SK-N-SH (cell line): ENCODE results near the gene SARS2. TPM values are rescaled to one million over a fixed set of nuclear protein-coding genes. Genes with fewer than 3 reads are reported as not detected.
A peak's percentile ranks its signal among the peaks of the same experiment; 100 is the strongest.

Source experiments
- CTCF ChIA-PET: fragments of 300-600, 350-600 bp; formaldehyde crosslinking; extraction: SDS; loops from one replicate; lab custom pipeline; 2021; lab: Yijun Ruan, JAX
- POLR2A ChIA-PET: fragments of 350-600 bp; sonication (Branson Sonifier 250); formaldehyde crosslinking; extraction: SDS; loops from one replicate; lab custom pipeline; 2020; ENCODE audit warnings: antibody characterized with exemption, inconsistent platforms; lab: Yijun Ruan, JAX
- DNase-seq: peaks from one replicate; pipeline ENCODE4 v3.0.0; 2012
- H2AFZ ChIP-seq: fragments of 200-600 bp; sonication (generic); 2 replicates; pipeline ENCODE4 v1.8.1; 2016; ENCODE audit warnings: antibody characterized with exemption, mild to moderate bottlenecking, low read depth
- H3F3A ChIP-seq: fragments of 200-600 bp; sonication (generic); replicated peaks from 2 replicates; pipeline ENCODE3; 2016; ENCODE audit warnings: antibody characterized with exemption, mild to moderate bottlenecking; ENCODE audit not compliant: insufficient read depth
- H3K27ac ChIP-seq, 2 experiments: fragments of 200-500 bp in 1 of 2; fragments of 200-600 bp in 1 of 2; sonication (Bioruptor generic) in 1 of 2; sonication (generic), shearing (Covaris generic) in 1 of 2; 2 replicates each; pipeline versions ENCODE4 v1.5.1 to v1.6.1; 2014 to 2016; ENCODE audit warnings: low read depth in 2 of 2, inconsistent platforms in 1 of 2, low read length in 1 of 2, mild to moderate bottlenecking in 1 of 2, mixed read lengths in 1 of 2
- H3K27me3 ChIP-seq: fragments of 200-600 bp; sonication (generic), shearing (Covaris generic); 2 replicates; pipeline ENCODE4 v1.6.1; 2016; ENCODE audit warnings: mixed run types; ENCODE audit not compliant: insufficient read depth
- H3K36me3 ChIP-seq, 2 experiments: fragments of 200-500 bp in 1 of 2; fragments of 200-600 bp in 1 of 2; sonication (Bioruptor generic) in 1 of 2; sonication (generic) in 1 of 2; replicated peaks in 1 of 2; 2 replicates each; pipeline versions ENCODE3 to v1.5.1; 2014 to 2016; ENCODE audit warnings: low read length in 1 of 2, mild to moderate bottlenecking in 1 of 2; ENCODE audit not compliant: insufficient read depth in 2 of 2, control insufficient read depth in 1 of 2
- H3K4me1 ChIP-seq, 2 experiments: fragments of 200-500 bp in 1 of 2; fragments of 200-600 bp in 1 of 2; sonication (Bioruptor generic) in 1 of 2; sonication (generic), shearing (Covaris generic) in 1 of 2; 2 replicates each; pipeline versions ENCODE4 v1.5.1 to v1.6.1; 2014 to 2016; ENCODE audit warnings: low read depth in 1 of 2, low read length in 1 of 2, mixed run types in 1 of 2; ENCODE audit not compliant: insufficient read depth in 2 of 2, control insufficient read depth in 1 of 2
- H3K4me2 ChIP-seq: fragments of 200-600 bp; sonication (generic), shearing (Covaris generic); 2 replicates; pipeline ENCODE4 v1.6.1; 2017; ENCODE audit warnings: mixed run types
- H3K4me3 ChIP-seq, 2 experiments: fragments of 200-500 bp in 1 of 2; fragments of 200-600 bp in 1 of 2; sonication (Bioruptor generic) in 1 of 2; sonication (generic), shearing (Covaris generic) in 1 of 2; 2 replicates each; pipeline versions ENCODE4 v1.5.1 to v1.8.1; 2014 to 2016; ENCODE audit warnings: low read depth in 2 of 2, inconsistent platforms in 1 of 2, low read length in 1 of 2, mild to moderate bottlenecking in 1 of 2, mixed read lengths in 1 of 2, moderate library complexity in 1 of 2
- H3K79me2 ChIP-seq: fragments of 200-600 bp; sonication (generic); 2 replicates; pipeline ENCODE4 v1.8.1; 2017; ENCODE audit warnings: mild to moderate bottlenecking; ENCODE audit not compliant: insufficient read depth
- H3K9ac ChIP-seq: fragments of 200-600 bp; sonication (generic); 2 replicates; pipeline ENCODE4 v1.6.1; 2017; ENCODE audit warnings: mixed run types
- H3K9me2 ChIP-seq: fragments of 200-600 bp; sonication (generic); 2 replicates; pipeline ENCODE4 v1.6.1; 2017; ENCODE audit warnings: mixed run types
- H3K9me3 ChIP-seq: fragments of 200-600 bp; sonication (generic); 2 replicates; pipeline ENCODE4 v1.6.1; 2017; ENCODE audit warnings: mixed run types, mild to moderate bottlenecking, moderate library complexity
- H4K20me1 ChIP-seq: fragments of 200-600 bp; sonication (generic); 2 replicates; pipeline ENCODE4 v1.6.1; 2017; ENCODE audit warnings: mild to moderate bottlenecking, mixed run types; ENCODE audit not compliant: insufficient read depth
- CHD2 ChIP-seq: fragments of 150-350 bp; IDR thresholded peaks from 2 replicates; pipeline ENCODE4 v1.6.1; 2018; ENCODE audit warnings: low read length; ENCODE audit not compliant: partially characterized antibody
- ELF1 ChIP-seq: IDR thresholded peaks from 2 replicates; pipeline ENCODE4 v1.4.0; 2012
- EP300 ChIP-seq, 2 experiments: IDR thresholded peaks; 2 replicates each; pipeline versions ENCODE4 v1.4.0 to v1.6.1; 2012; ENCODE audit warnings: borderline replicate concordance in 1 of 2, low read depth in 1 of 2, low read length in 1 of 2
- FOSL2 ChIP-seq: IDR thresholded peaks from 2 replicates; pipeline ENCODE4 v1.4.0; 2012; ENCODE audit warnings: low read depth, mild to moderate bottlenecking, moderate library complexity, borderline replicate concordance
- FOXJ3 ChIP-seq: sonication (generic); formaldehyde crosslinking; IDR thresholded peaks from 2 replicates; pipeline ENCODE4 v1.5.1; 2020; ENCODE audit warnings: mild to moderate bottlenecking, missing genetic modification reagents
- GATA2 ChIP-seq: sonication (generic); formaldehyde crosslinking; IDR thresholded peaks from 2 replicates; pipeline ENCODE4 v1.5.0; 2020; ENCODE audit warnings: mild to moderate bottlenecking, missing genetic modification reagents
- JUND ChIP-seq: IDR thresholded peaks from 2 replicates; pipeline ENCODE4 v1.4.0; 2012
- MAX ChIP-seq: IDR thresholded peaks from 2 replicates; pipeline ENCODE4 v1.4.0; 2012; ENCODE audit warnings: low read depth
- MXI1 ChIP-seq: IDR thresholded peaks from 2 replicates; pipeline ENCODE4 v1.6.1; 2012; ENCODE audit warnings: mild to moderate bottlenecking, low read depth, low read length, improper control_type of control experiment
- NRF1 ChIP-seq: IDR thresholded peaks from 2 replicates; pipeline ENCODE4 v1.6.1; 2012; ENCODE audit warnings: low read depth, mild to moderate bottlenecking, low read length
- PBX3 ChIP-seq: IDR thresholded peaks from 2 replicates; pipeline ENCODE4; 2012
- RAD21 ChIP-seq: IDR thresholded peaks from 2 replicates; pipeline ENCODE4 v1.6.1; 2012; ENCODE audit warnings: mild to moderate bottlenecking, low read length
- SIN3A ChIP-seq: IDR thresholded peaks from 2 replicates; pipeline ENCODE4 v1.6.1; 2012; ENCODE audit warnings: low read depth, mild to moderate bottlenecking, low read length, moderate library complexity, borderline replicate concordance
- SMC3 ChIP-seq: IDR thresholded peaks from 2 replicates; pipeline ENCODE4 v1.6.1; 2012; ENCODE audit warnings: low read depth, low read length, improper control_type of control experiment
- TAF1 ChIP-seq: IDR thresholded peaks from 2 replicates; pipeline ENCODE4 v1.6.1; 2012; ENCODE audit warnings: low read depth, mild to moderate bottlenecking, low read length, moderate library complexity, borderline replicate concordance
- TCF12 ChIP-seq: IDR thresholded peaks from 2 replicates; pipeline ENCODE4 v1.4.0; 2012
- USF2 ChIP-seq: fragments of 150-350 bp; IDR thresholded peaks from 2 replicates; pipeline ENCODE4 v1.6.1; 2017; ENCODE audit warnings: antibody characterized with exemption, low read length, low read depth, borderline replicate concordance
- WGBS: methylation state at CpG from one replicate; pipeline ENCODE4 v1.1.6; 2017; ENCODE audit warnings: low lambda C conversion rate; 5-methylcytosine and 5-hydroxymethylcytosine counted together
- polyA plus RNA-seq, 3 experiments: library from polyadenylated mRNA; depleted of rRNA; stranded (reverse); fragments of >200 nt; gene quantifications; 2 replicates each; pipeline ENCODE4 v1.2.3, GENCODE V29; 2012
- TF ChIP-seq, protein P1 (sequence below): fragments of 200-600 bp; sonication (generic); IDR thresholded peaks from 2 replicates; pipeline ENCODE4 v1.6.1; 2017; ENCODE audit warnings: antibody characterized with exemption, mild to moderate bottlenecking, moderate library complexity

SARS2 gene
- polyA plus RNA-seq, 1 of the 3 experiments (the other 2 are of a cell fraction): 36.5 TPM

DNA sequence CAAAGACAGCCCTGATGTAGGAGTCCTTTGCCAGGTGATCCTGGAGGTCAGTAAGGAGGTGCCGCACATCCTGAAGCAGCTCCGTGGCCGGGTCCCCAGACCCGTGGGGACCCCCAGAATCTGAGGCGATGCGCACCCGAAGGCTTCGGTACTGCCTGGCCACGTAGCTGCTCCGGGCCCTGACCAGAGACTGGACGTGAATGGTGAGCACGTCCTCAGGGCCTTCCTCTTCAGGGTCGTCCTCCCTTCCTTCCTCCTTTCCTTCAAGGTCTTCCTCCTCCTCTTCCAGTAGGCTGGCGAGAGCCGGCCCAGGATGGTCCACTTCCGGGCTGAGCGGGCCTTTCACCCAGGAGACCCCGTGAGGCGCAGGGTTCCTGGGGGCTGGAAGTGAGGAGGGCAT, 60.0 kb downstream of the SARS2 start:
- ChIA-PET CTCF (interaction anchor here (0.5 to 6.3 kb wide), 10 partner anchors 9 to 306 kb away, joined by 3 to 36 read pairs (median 4); partner anchors contain the start of genes MRPS12 and SARS2), POLR2A (no interaction called here)
- H3K79me2 ChIP-seq: no peaks in the 10 kb centered on the region
- no peak overlapping the region for H3K4me2 ChIP-seq
- no peak overlapping the region for H2AFZ ChIP-seq
- TF ChIP-seq USF2 (no peak), ELF1 (no peak), FOSL2 (no peak), MXI1 (no peak), TCF12 (no peak), TAF1 (no peak), SMC3 (no peak), GATA2 (CRISPR knock-in tag) (no peak), FOXJ3 (no peak), PBX3 (no peak), CHD2 (no peak), SIN3A (no peak), JUND (no peak)
- no peaks in the 10 kb centered on the region for H3K27me3 ChIP-seq
- H3K36me3 ChIP-seq: no peaks in the 10 kb centered on the region
- no peaks in the 10 kb centered on the region for H3K9me3 ChIP-seq
- no peaks in the 10 kb centered on the region for H3K9me2 ChIP-seq
- no peaks in the 10 kb centered on the region for H4K20me1 ChIP-seq
- no peak overlapping the region for H3K9ac ChIP-seq
- H3K27ac ChIP-seq: no peak overlapping the region
- no peak overlapping the region for H3K4me3 ChIP-seq
- DNase-seq: no peak
- peaks cover 0 to 15% of the 10 kb centered on the region in 2 experiments; a peak in 1 of 4 replicates for H3K4me1 ChIP-seq
- no peaks in the 10 kb centered on the region for H3F3A ChIP-seq
- WGBS: 91% methylated on average over 12 of the region's 19 CpGs

- Histone ChIP-seq H3K4me1 (peaks cover 0 to 15% of the 10 kb centered on the region in 2 experiments; a peak in 1 of 4 replicates), H3F3A (no peaks in the 10 kb centered on the region), H3K27ac (no peak overlapping the region), H3K9me3 (no peaks in the 10 kb centered on the region)
- DNase-seq: peak; percentile 91
- CTCF ChIA-PET: interaction anchor here (0.7 to 6.3 kb wide), 11 partner anchors 7 to 305 kb away, joined by 3 to 36 read pairs (median 4); partner anchors contain the start of genes MRPS12 and SARS2
- WGBS: 43% methylated on average over 40 of the region's 62 CpGs
- TF ChIP-seq MAX (peak; percentile 66; the same call in 1 of the 2 replicates), SMC3 (peak; percentile 66), ELF1 (no peak), SIN3A (no peak), RAD21 (peak; percentile 55), NRF1 (peak; percentile 41), EP300 (IDR thresholded peaks at IDR 0.05; ENCODE audit: borderline replicate concordance in 1 of 2, low read depth in 1 of 2, low read length in 1 of 2) (no peak), MXI1 (no peak), PBX3 (no peak), TCF12 (no peak)
- TF ChIP-seq, protein P1, sequence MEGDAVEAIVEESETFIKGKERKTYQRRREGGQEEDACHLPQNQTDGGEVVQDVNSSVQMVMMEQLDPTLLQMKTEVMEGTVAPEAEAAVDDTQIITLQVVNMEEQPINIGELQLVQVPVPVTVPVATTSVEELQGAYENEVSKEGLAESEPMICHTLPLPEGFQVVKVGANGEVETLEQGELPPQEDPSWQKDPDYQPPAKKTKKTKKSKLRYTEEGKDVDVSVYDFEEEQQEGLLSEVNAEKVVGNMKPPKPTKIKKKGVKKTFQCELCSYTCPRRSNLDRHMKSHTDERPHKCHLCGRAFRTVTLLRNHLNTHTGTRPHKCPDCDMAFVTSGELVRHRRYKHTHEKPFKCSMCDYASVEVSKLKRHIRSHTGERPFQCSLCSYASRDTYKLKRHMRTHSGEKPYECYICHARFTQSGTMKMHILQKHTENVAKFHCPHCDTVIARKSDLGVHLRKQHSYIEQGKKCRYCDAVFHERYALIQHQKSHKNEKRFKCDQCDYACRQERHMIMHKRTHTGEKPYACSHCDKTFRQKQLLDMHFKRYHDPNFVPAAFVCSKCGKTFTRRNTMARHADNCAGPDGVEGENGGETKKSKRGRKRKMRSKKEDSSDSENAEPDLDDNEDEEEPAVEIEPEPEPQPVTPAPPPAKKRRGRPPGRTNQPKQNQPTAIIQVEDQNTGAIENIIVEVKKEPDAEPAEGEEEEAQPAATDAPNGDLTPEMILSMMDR: peak; percentile 71
- TF ChIP-seq, all 33 proteins: peak for 5
- no peaks in the 10 kb centered on the region for H4K20me1 ChIP-seq
- peak overlapping the region; percentile 31 to 35; a peak in 3 of 4 replicates for H3K4me3 ChIP-seq
- no peaks in the 10 kb centered on the region for H3K36me3 ChIP-seq
- H3K27me3 ChIP-seq: no peaks in the 10 kb centered on the region
- H3K4me2 ChIP-seq: peak overlapping the region; percentile 67
- H3K9me2 ChIP-seq: no peaks in the 10 kb centered on the region
- POLR2A ChIA-PET: interaction anchor here (1.0 kb wide), 1 partner anchor 21 kb away, joined by 3 read pairs; no protein-coding TSS in a partner anchor
- H2AFZ ChIP-seq: peak overlapping the region; percentile 83; the same call in 1 of the 2 replicates
- H3K79me2 ChIP-seq: no peaks in the 10 kb centered on the region
- no peak overlapping the region for H3K9ac ChIP-seq
Observed at GRCh38 chr19:38869836-38870607, 60.5 kb downstream of the SARS2 start.
